EL (cell line): Measurements from ENCODE around the gene RPL21.
"Not testable (repeated sequence)": the region's sequence is repeated elsewhere in the genome, so short reads cannot be mapped to it uniquely, and the experiment has no call there.

Experiments
- DNase-seq: peaks from one replicate; pipeline ENCODE4 v3.0.0-alpha.2; 2016

The RPL21 gene

DNA sequence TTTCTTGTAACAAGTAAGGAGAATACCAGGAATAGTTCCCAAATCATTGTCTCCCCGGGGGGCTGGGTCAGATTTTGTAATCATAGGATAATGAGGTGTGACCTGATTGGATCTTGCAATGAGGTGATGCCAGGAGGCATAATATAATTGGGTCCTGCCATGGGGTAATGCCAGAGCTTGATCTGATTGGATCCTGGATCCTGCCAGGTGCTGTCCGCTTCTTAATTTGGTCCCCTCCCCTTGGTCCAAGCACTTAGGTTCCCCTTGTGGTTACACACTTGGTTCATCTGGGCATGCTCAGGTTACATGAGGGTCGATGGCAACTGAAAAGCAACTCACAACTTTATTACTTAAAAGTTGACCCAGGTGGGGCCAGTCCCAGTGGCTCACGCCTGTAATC lies 39.4 kb downstream of the RPL21 start:
- no peak for DNase-seq

DNA sequence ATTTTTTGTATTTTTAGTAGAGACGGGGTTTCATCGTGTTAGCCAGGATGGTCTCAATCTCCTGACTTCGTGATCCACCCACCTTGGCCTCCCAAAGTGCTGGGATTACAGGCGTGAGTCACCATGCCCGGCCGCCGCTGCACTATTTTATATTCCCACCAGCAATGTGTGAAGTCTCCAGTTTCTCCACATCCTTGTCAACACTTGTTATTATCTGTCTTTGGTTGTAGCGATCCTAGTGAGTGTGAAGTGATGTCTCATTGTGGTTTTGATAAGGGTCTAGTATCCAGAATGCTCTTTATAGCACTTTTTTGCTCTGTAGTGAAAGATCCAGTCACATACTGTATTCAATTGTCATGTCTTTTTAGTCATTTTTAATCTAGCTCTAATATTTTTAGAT lies 40.6 kb downstream of the RPL21 start:
- DNase-seq: not testable (repeated sequence)

DNA sequence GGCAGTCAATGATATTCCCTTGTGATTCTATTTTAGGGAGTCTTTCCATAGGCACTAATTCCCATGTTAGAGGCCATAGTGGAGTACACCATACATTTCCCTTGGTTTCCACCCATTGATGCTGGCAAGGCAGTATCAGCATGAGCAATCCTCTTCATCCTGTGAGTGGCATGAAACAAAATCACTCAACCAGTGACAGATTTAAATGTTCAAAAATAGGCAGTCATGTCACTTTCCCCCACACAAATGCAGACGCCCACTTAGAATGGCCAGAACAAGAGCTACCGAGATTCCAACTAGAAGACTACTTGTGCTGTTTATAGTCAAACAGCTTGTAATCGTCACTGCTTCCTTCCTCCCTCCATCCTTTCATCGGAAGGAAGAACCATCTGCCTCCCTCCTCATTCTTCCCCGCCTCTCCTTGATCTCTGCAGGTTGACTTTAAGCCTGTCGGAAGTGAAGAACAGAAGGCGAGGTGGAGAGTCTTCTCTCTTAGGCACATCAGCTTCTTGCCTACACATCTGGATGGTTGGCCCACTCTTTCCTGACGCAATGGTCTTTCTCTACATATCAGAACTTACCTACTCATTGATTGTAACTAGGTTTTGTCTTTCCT lies 41.8 kb downstream of the RPL21 start:
- DNase-seq: no peak

- no peak for DNase-seq
Measured at GRCh38 chr13:27293873-27294515, 42.6 kb downstream of the RPL21 start.

GRCh38 chr13:27295096-27295495 lies 43.7 kb downstream of the RPL21 start:
- no peak for DNase-seq

GRCh38 chr13:27295660-27296059 lies 44.3 kb downstream of the RPL21 start:
- DNase-seq: no peak

DNA sequence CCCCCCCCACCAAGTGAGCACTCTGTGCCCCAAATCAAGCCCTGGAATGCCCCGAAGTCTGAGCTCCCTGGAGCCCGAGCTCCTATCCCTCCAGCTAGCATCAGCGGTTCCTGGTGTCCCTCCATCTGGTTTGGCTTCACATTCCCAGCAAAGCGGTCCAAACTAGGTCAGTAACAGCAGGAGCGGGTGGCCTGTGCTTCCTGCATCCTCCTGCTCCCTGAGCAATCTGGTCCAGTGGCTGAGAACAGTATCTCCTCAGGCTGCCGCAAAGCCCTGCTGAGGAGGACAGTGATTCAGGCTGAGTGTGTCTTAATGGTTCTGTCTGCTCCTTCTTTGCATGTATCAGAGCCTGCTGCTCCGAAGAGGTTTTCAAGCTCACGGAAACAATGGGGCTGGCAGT lies 45.1 kb downstream of the RPL21 start:
- no peak for DNase-seq

- DNase-seq: no peak
Measured at GRCh38 chr13:27298849-27299248, 47.5 kb downstream of the RPL21 start.

GRCh38 chr13:27300406-27300805 lies 49.0 kb downstream of the RPL21 start:
- DNase-seq: not testable (repeated sequence)

- no peak for DNase-seq
Measured at GRCh38 chr13:27300941-27301586, 49.7 kb downstream of the RPL21 start.

DNA sequence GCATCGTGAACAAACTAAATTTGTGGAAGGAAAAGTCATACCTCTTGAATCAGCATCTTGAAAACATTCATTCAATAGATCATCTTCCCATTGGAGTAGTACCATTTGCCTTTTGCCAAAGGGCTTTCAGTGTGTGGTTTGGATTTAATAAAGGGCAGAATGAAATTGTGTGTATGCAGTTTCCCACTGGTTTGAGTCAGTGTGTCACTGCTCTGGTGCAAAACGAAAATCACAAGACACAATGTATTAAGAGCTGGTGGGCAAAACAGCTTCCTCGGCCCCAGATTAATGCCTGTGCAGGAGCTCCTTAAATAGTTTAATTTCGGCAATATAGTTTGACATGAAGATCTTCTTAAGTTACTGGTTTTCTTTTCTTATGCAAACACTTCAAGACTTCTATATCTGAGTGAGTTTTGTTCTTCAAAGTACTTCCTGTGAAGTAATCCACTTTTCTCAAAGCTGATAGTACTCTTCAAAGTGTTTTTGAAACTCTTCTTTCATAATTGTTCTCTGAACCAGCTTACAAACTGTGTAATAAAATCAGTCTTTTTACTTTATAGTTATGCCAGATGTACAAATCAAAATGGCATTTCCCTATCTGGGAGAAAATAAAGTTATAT lies 51.4 kb downstream of the RPL21 start:
- no peak for DNase-seq

- no peak for DNase-seq
Measured at GRCh38 chr13:27304099-27304498, 52.7 kb downstream of the RPL21 start.

DNA sequence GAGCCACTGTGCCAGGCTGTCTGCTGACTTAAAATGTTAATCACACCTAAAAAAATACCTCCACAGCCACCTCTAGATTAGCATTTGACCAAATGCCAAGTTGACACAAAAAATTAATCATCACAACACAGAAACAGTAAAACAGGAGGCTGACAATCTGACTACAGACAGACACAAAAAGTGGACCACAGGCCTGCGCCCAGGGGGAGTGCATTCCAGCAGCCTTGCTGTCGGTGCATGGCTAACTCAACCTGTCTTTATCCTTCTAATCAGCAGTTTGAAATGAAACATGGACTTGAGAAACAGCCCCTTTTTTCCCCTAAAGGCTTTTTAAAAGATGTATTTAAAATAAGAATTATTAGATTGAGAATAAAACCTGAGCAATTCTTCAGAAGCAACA lies 53.3 kb downstream of the RPL21 start:
- DNase-seq: no peak
